ENCODE data around the gene HSBP1L1. TPM values are rescaled to one million over a fixed set of nuclear protein-coding genes. Genes with fewer than 3 reads are reported as not detected.
A peak's percentile ranks its signal among the peaks of the same experiment; 100 is the strongest.

The HSBP1L1 gene
- total and polyA plus RNA-seq, 2 of the 13 experiments (the other 11 are each of a cell fraction or from before 2014, with no cell fraction given), result 22.6 to 45.1 TPM

- no peak for TF ChIP-seq ZBTB40 (IDR thresholded peaks at IDR 0.05)
- peak; percentile 40; the same call in 1 of the 2 replicates for TF ChIP-seq ZBTB40 (CRISPR knock-in tag; IDR thresholded peaks at IDR 0.05)
- TF ChIP-seq BATF2 (CRISPR knock-in tag; IDR thresholded peaks at IDR 0.05), result peak; percentile 71; the same call in 1 of the 2 replicates
- TF ChIP-seq ZKSCAN1 (IDR thresholded peaks at IDR 0.05; ENCODE audit: low read length), result no peak
- TF ChIP-seq FOXO1 (CRISPR knock-in tag; IDR thresholded peaks at IDR 0.05), result peak; percentile 52; the same call in 1 of the 2 replicates
- TF ChIP-seq BHLHE40 (IDR thresholded peaks at IDR 0.05; ENCODE audit: low read length), result peak; percentile 52
- peak; percentile 88 for TF ChIP-seq KAT8 (CRISPR knock-in tag; IDR thresholded peaks at IDR 0.05)
- TF ChIP-seq POLR2G (IDR thresholded peaks at IDR 0.05; ENCODE audit: low read depth, low read length), result peak; percentile 88
- TF ChIP-seq ZMYM4 (CRISPR knock-in tag; IDR thresholded peaks at IDR 0.05), result peak; percentile 73; the same call in 1 of the 2 replicates
- no peak for TF ChIP-seq ZNF562 (CRISPR knock-in tag; IDR thresholded peaks at IDR 0.05; ENCODE audit: borderline replicate concordance)
- TF ChIP-seq ZZZ3 (CRISPR knock-in tag; IDR thresholded peaks at IDR 0.05; ENCODE audit: borderline replicate concordance), result peak; percentile 85; the same call in 1 of the 2 replicates
- TF ChIP-seq REXO4 (CRISPR knock-in tag; IDR thresholded peaks at IDR 0.05; ENCODE audit: borderline replicate concordance), result no peak
- peak; percentile 46; the same call in 1 of the 2 replicates for TF ChIP-seq PRDM15 (CRISPR knock-in tag; IDR thresholded peaks at IDR 0.05)
These were observed 24.2 kb downstream of the HSBP1L1 start, which contains the start of gene TXNL4A (continued) for GRCh38 chr18:79988451-79989194.

Data from HepG2 (cell line).